Measurements from ENCODE around the gene LILRA1.

DNA sequence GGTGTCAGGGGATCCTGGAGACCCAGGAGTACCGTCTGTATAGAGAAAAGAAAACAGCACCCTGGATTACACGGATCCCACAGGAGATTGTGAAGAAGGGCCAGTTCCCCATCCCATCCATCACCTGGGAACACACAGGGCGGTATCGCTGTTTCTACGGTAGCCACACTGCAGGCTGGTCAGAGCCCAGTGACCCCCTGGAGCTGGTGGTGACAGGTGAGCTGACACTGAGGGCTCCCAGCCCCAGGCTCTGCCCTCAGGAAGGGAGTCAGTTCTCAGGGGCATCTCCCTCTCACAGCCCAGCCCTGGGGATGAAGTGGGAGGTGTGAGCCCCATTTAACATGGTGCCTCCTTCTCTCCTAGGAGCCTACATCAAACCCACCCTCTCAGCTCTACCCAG, 1.3 kb downstream of the LILRA1 start:
- TF ChIP-seq, protein P1, sequence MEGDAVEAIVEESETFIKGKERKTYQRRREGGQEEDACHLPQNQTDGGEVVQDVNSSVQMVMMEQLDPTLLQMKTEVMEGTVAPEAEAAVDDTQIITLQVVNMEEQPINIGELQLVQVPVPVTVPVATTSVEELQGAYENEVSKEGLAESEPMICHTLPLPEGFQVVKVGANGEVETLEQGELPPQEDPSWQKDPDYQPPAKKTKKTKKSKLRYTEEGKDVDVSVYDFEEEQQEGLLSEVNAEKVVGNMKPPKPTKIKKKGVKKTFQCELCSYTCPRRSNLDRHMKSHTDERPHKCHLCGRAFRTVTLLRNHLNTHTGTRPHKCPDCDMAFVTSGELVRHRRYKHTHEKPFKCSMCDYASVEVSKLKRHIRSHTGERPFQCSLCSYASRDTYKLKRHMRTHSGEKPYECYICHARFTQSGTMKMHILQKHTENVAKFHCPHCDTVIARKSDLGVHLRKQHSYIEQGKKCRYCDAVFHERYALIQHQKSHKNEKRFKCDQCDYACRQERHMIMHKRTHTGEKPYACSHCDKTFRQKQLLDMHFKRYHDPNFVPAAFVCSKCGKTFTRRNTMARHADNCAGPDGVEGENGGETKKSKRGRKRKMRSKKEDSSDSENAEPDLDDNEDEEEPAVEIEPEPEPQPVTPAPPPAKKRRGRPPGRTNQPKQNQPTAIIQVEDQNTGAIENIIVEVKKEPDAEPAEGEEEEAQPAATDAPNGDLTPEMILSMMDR (IDR thresholded peaks at IDR 0.05) = no peak
- TF ChIP-seq POLR2A (IDR thresholded peaks at IDR 0.05) (no peak), POLR2AphosphoS5 (IDR thresholded peaks at IDR 0.05) (no peak)

Data from suprapubic skin (tissue), 4 donors.